CD14-positive monocyte (primary cell): ENCODE results near the gene CALM1. TPM values are rescaled to one million over a fixed set of nuclear protein-coding genes. Genes with fewer than 3 reads are reported as not detected.
A peak's percentile ranks its signal among the peaks of the same experiment; 100 is the strongest.

ENCODE experiments used
- DNase-seq, 3 donors: peaks; one replicate each; pipeline ENCODE4 v3.0.0-alpha.2; 2011 to 2022
- H2AFZ ChIP-seq: 2 replicates; pipeline ENCODE4 v1.6.0; 2012; ENCODE audit warnings: mild to moderate bottlenecking, low read depth, low read length, inconsistent platforms; ENCODE audit not compliant: insufficient read depth, poor library complexity, severe bottlenecking
- H3K27ac ChIP-seq, 2 donors: 1 replicate in 1 of 2; 2 replicates in 1 of 2; pipeline ENCODE4 v1.5.1; 2012 to 2013; ENCODE audit warnings: low read length in 2 of 2, control low read depth in 1 of 2, inconsistent platforms in 1 of 2, low read depth in 1 of 2, mild to moderate bottlenecking in 1 of 2
- H3K27me3 ChIP-seq, 2 donors: one replicate each; pipeline versions ENCODE4 v1.6.0 to v1.6.1; 2011 to 2013; ENCODE audit warnings: low read length in 2 of 2; ENCODE audit not compliant: control insufficient read depth in 2 of 2, insufficient read depth in 2 of 2
- H3K36me3 ChIP-seq, 2 donors: replicated peaks in 1 of 2; 1 replicate in 1 of 2; 2 replicates in 1 of 2; pipeline versions ENCODE4 v1.5.1 to v1.6.1; 2012 to 2013; ENCODE audit warnings: low read length in 2 of 2, control low read depth in 1 of 2, inconsistent platforms in 1 of 2, mild to moderate bottlenecking in 1 of 2; ENCODE audit not compliant: insufficient read depth in 2 of 2, control insufficient read depth in 1 of 2
- H3K4me1 ChIP-seq, 2 donors: 1 replicate in 1 of 2; 2 replicates in 1 of 2; pipeline versions ENCODE4 v1.5.1 to v1.6.1; 2012 to 2013; ENCODE audit warnings: low read length in 2 of 2, control low read depth in 1 of 2, inconsistent platforms in 1 of 2, mild to moderate bottlenecking in 1 of 2, moderate library complexity in 1 of 2; ENCODE audit not compliant: insufficient read depth in 2 of 2, control insufficient read depth in 1 of 2
- H3K4me2 ChIP-seq: replicated peaks from 2 replicates; pipeline ENCODE3; 2012; ENCODE audit warnings: low read length, moderate library complexity, mild to moderate bottlenecking; ENCODE audit not compliant: poor library complexity, severe bottlenecking; ENCODE audit errors: extremely low read depth
- H3K4me3 ChIP-seq, 3 experiments: fragments of 200-600 bp in 1 of 3; sonication (generic) in 1 of 3; replicated peaks in 1 of 3; 1 replicate in 2 of 3; 2 replicates in 1 of 3; pipeline ENCODE4 v1.5.1; 2011 to 2013; ENCODE audit warnings: low read length in 3 of 3, mild to moderate bottlenecking in 3 of 3, control low read depth in 2 of 3, low read depth in 2 of 3, inconsistent platforms in 1 of 3, moderate library complexity in 1 of 3
- H3K79me2 ChIP-seq: 2 replicates; pipeline ENCODE4 v1.6.0; 2012; ENCODE audit warnings: mild to moderate bottlenecking, control low read depth, inconsistent platforms, low read length, moderate library complexity; ENCODE audit not compliant: insufficient read depth
- H3K9ac ChIP-seq: 2 replicates; pipeline ENCODE4 v1.6.0; 2017; ENCODE audit warnings: low read length, mild to moderate bottlenecking; ENCODE audit not compliant: insufficient read depth, poor library complexity, severe bottlenecking
- H3K9me3 ChIP-seq, 2 donors: replicated peaks in 1 of 2; 1 replicate in 1 of 2; 2 replicates in 1 of 2; pipeline versions ENCODE4 v1.5.1 to v1.6.1; 2012 to 2013; ENCODE audit warnings: low read length in 2 of 2, control low read depth in 1 of 2; ENCODE audit not compliant: control insufficient read depth in 1 of 2, insufficient read depth in 1 of 2
- H4K20me1 ChIP-seq: 2 replicates; pipeline ENCODE4 v1.6.0; 2012; ENCODE audit warnings: mild to moderate bottlenecking, low read length, control low read depth, moderate library complexity; ENCODE audit not compliant: insufficient read depth
- H3K27ac Mint-ChIP-seq, 7 donors: one replicate each; pipeline ENCODE4 v1.8.0; 2020; ENCODE audit warnings: mild to moderate bottlenecking in 7 of 7, mixed read lengths in 7 of 7, moderate library complexity in 6 of 7, inconsistent platforms in 2 of 7
- H3K27me3 Mint-ChIP-seq, 3 donors: one replicate each; pipeline ENCODE4 v1.8.0; 2021 to 2022; ENCODE audit warnings: low read depth in 3 of 3, mild to moderate bottlenecking in 3 of 3, mixed read lengths in 3 of 3, moderate library complexity in 3 of 3, inconsistent platforms in 1 of 3
- H3K36me3 Mint-ChIP-seq, 2 donors: one replicate each; pipeline ENCODE4 v1.8.0; 2020; ENCODE audit warnings: mixed read lengths in 2 of 2, inconsistent platforms in 1 of 2, mild to moderate bottlenecking in 1 of 2
- H3K4me1 Mint-ChIP-seq: one replicate; pipeline ENCODE4 v1.8.0; 2020; ENCODE audit warnings: mild to moderate bottlenecking, mixed read lengths
- H3K4me3 Mint-ChIP-seq, 2 donors: one replicate each; pipeline ENCODE4 v1.8.0; 2020; ENCODE audit warnings: mild to moderate bottlenecking in 2 of 2, mixed read lengths in 2 of 2, moderate library complexity in 1 of 2
- H3K9me3 Mint-ChIP-seq, 7 donors: one replicate each; pipeline ENCODE4 v1.8.0; 2020 to 2022; ENCODE audit warnings: mixed read lengths in 7 of 7, mild to moderate bottlenecking in 6 of 7, moderate library complexity in 6 of 7, inconsistent platforms in 2 of 7
- CTCF ChIP-seq: fragments of 200-600 bp; IDR thresholded peaks from one replicate; pipeline ENCODE4 v1.8.0; 2022; ENCODE audit warnings: antibody characterized with exemption, mild to moderate bottlenecking
- WGBS: methylation state at CpG from one replicate; pipeline ENCODE4 v1.1.5; 2013; ENCODE audit warnings: missing lambda C conversion rate; ENCODE audit not compliant: insufficient coverage; 5-methylcytosine and 5-hydroxymethylcytosine counted together
- intact Hi-C, 2 donors: fragments of 100-400 bp; cut with micrococcal nuclease; formaldehyde crosslinking; loops; one replicate each; pipeline versions ENCODE4 v1.15.0 to v1.15.1; 2023
- polyA plus RNA-seq, 3 donors: library from polyadenylated mRNA; depleted of rRNA in 1 of 3; unstranded in 2 of 3; stranded (reverse) in 1 of 3; fragments of 300-500 nt in 2 of 3; fragments of >200 nt in 1 of 3; fragmentation: Illumina TruSeq in 2 of 3; gene quantifications; 1 replicate in 2 of 3; 2 replicates in 1 of 3; pipeline ENCODE4 v1.2.3, GENCODE V29; 2012 to 2021

The CALM1 gene
- polyA plus RNA-seq, 3 donors: 277 to 912 (median 906) TPM

- intact Hi-C loops: loop anchor here in 1 of 2 donors (10.0 kb wide), 1 partner anchor 418 kb away; no protein-coding TSS in a partner anchor
- no peak for DNase-seq
- Histone ChIP-seq H3K79me2 (peaks cover 12% of the 10 kb centered on the region), H3K4me3 (no peak overlapping the region), H3K27me3 (no peaks in the 10 kb centered on the region), H3K36me3 (peaks cover 38 to 58% of the 10 kb centered on the region in 2 donors), H3K4me2 (no peak overlapping the region), H3K4me1 (no peaks in the 10 kb centered on the region), H3K27ac (no peak overlapping the region), H3K9me3 (no peaks in the 10 kb centered on the region), H4K20me1 (peaks cover 59% of the 10 kb centered on the region), H2AFZ (no peak overlapping the region), H3K9ac (no peak overlapping the region)
- H3K4me3 Mint-ChIP-seq: no peak overlapping the region
- no peak overlapping the region for H3K27ac Mint-ChIP-seq
- H3K9me3 Mint-ChIP-seq: no peaks in the 10 kb centered on the region
- H3K4me1 Mint-ChIP-seq: peaks cover 5% of the 10 kb centered on the region
- TF ChIP-seq CTCF: no peak
- no peaks in the 10 kb centered on the region for H3K27me3 Mint-ChIP-seq
- WGBS: no CpG with 5 or more reads among the region's 3 CpGs
- peaks cover 52 to 55% of the 10 kb centered on the region in 2 donors for H3K36me3 Mint-ChIP-seq
Measured at GRCh38 chr14:90407230-90407629, 10.4 kb downstream of the CALM1 start.

- Mint-ChIP-seq H3K36me3 (peaks cover 37 to 40% of the 10 kb centered on the region in 2 donors), H3K27ac (peak overlapping the region in 1 of 7 donors; percentile 50), H3K4me1 (no peaks in the 10 kb centered on the region), H3K9me3 (no peaks in the 10 kb centered on the region), H3K27me3 (peaks cover 0 to 2% (median 0%) of the 10 kb centered on the region in 3 donors), H3K4me3 (no peak overlapping the region)
- Histone ChIP-seq H3K9ac (no peak overlapping the region), H3K4me3 (no peak overlapping the region), H3K79me2 (no peaks in the 10 kb centered on the region), H4K20me1 (peaks cover 44% of the 10 kb centered on the region), H3K27me3 (no peaks in the 10 kb centered on the region), H2AFZ (no peak overlapping the region), H3K27ac (no peak overlapping the region), H3K4me2 (no peak overlapping the region), H3K9me3 (no peaks in the 10 kb centered on the region), H3K4me1 (no peaks in the 10 kb centered on the region), H3K36me3 (peaks cover 23 to 43% of the 10 kb centered on the region in 2 donors)
- no peak for DNase-seq
- no peak for TF ChIP-seq CTCF
- WGBS: 91% methylated on average over 6 of the region's 6 CpGs
- intact Hi-C loops: loop anchor here in 1 of 2 donors (10.0 kb wide), 1 partner anchor 416 kb away; no protein-coding TSS in a partner anchor
Measured at GRCh38 chr14:90408713-90409112, 11.9 kb downstream of the CALM1 start.
